Right atrium auricular region (tissue), 2 donors: ENCODE results near the gene PDGFC. TPM values are rescaled to one million over a fixed set of nuclear protein-coding genes. Genes with fewer than 3 reads are reported as not detected.

Experiments
- DNase-seq: peaks from one replicate; pipeline ENCODE4 v3.0.0-alpha.2; 2019; ENCODE audit warnings: low spot score
- H3K27ac ChIP-seq, 2 donors: fragments of 200-600 bp; sonication (generic); 1 replicate in 1 of 2; 2 replicates in 1 of 2; pipeline ENCODE4 v1.5.1; 2016 to 2019
- H3K27me3 ChIP-seq, 2 donors: fragments of 200-600 bp; sonication (generic); one replicate each; pipeline versions ENCODE4 v1.5.1 to v1.6.0; 2017 to 2019
- H3K36me3 ChIP-seq: fragments of 200-600 bp; sonication (generic); one replicate; pipeline ENCODE4 v1.5.1; 2016
- H3K4me1 ChIP-seq, 2 donors: fragments of 200-600 bp; sonication (generic); one replicate each; pipeline versions ENCODE4 v1.5.1 to v1.6.0; 2017 to 2019
- H3K4me3 ChIP-seq, 2 donors: fragments of 200-600 bp; sonication (generic); 1 replicate in 1 of 2; 2 replicates in 1 of 2; pipeline ENCODE4 v1.5.1; 2017 to 2019; ENCODE audit warnings: mild to moderate bottlenecking in 1 of 2, moderate library complexity in 1 of 2
- H3K9me3 ChIP-seq, 2 donors: fragments of 200-600 bp; sonication (generic); one replicate each; pipeline ENCODE4 v1.5.1; 2019
- total RNA-seq, 2 donors: library from RNA; depleted of rRNA; stranded (reverse); fragments of >200 nt; gene quantifications; one replicate each; pipeline ENCODE4 v1.1.0, GENCODE V29; 2016
- TF ChIP-seq, protein P1 (sequence below), 2 donors: fragments of 200-600 bp; sonication (generic); IDR thresholded peaks; one replicate each; pipeline ENCODE4 v1.5.1; 2019; ENCODE audit warnings: antibody characterized with exemption in 2 of 2

The PDGFC gene
- total RNA-seq, 2 donors from 2014 or later, result 17.0 to 17.1 TPM

- TF ChIP-seq, protein P1, sequence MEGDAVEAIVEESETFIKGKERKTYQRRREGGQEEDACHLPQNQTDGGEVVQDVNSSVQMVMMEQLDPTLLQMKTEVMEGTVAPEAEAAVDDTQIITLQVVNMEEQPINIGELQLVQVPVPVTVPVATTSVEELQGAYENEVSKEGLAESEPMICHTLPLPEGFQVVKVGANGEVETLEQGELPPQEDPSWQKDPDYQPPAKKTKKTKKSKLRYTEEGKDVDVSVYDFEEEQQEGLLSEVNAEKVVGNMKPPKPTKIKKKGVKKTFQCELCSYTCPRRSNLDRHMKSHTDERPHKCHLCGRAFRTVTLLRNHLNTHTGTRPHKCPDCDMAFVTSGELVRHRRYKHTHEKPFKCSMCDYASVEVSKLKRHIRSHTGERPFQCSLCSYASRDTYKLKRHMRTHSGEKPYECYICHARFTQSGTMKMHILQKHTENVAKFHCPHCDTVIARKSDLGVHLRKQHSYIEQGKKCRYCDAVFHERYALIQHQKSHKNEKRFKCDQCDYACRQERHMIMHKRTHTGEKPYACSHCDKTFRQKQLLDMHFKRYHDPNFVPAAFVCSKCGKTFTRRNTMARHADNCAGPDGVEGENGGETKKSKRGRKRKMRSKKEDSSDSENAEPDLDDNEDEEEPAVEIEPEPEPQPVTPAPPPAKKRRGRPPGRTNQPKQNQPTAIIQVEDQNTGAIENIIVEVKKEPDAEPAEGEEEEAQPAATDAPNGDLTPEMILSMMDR (IDR thresholded peaks at IDR 0.05), result no peak
- H3K36me3 ChIP-seq, result no peaks in the 10 kb centered on the region
- H3K27me3 ChIP-seq, result no peaks in the 10 kb centered on the region
- no peak overlapping the region for H3K27ac ChIP-seq
- H3K4me1 ChIP-seq, result no peaks in the 10 kb centered on the region
- DNase-seq, result no peak
- no peak overlapping the region for H3K4me3 ChIP-seq
- H3K9me3 ChIP-seq, result peaks cover 0 to 33% of the 10 kb centered on the region in 2 donors
Measured at GRCh38 chr4:156734965-156735895, 236.4 kb downstream of the PDGFC start.

DNA sequence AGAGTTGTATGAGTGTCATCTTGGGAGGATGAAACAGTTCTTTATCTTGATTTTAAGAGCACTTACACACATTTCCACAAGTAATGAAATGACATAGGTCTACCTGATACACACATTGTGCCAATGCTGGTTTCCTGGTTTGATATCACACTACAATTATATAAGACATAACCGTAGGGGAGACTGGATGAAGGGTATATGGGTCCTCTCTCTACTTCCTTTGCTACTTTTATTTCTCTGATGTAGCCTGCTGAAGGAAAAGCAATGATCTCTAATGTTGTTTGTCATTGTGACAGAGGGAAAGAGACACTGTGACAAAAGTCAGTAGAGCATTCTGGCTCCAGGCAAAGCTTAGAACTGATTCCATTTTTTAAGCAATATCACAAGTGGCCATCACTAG, 238.0 kb downstream of the PDGFC start:
- no peak for DNase-seq
- H3K4me3 ChIP-seq, result no peak overlapping the region
- peaks cover 0 to 33% of the 10 kb centered on the region in 2 donors for H3K9me3 ChIP-seq
- TF ChIP-seq, protein P1 (IDR thresholded peaks at IDR 0.05), result no peak
- H3K4me1 ChIP-seq, result no peaks in the 10 kb centered on the region
- H3K36me3 ChIP-seq, result no peaks in the 10 kb centered on the region
- H3K27ac ChIP-seq, result no peak overlapping the region
- no peaks in the 10 kb centered on the region for H3K27me3 ChIP-seq

DNA sequence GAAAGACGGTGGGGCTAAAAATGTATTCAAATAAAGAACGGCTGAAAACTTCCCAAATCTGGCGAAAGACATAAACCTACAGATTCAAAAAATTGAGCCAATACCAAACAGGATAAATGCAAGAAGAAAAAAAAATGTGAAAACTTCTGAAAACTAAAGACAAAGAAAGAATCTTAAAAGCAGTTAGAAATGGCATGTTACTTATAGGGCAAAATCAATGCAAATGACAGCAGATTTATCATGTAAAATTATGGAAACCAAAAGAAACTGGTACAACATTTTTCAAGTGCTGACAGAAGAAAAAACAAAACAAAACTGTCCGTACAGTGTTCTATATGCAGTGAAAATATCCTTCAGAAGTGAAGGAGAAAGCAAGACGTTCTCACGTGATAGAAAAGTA, 239.0 kb downstream of the PDGFC start:
- H3K9me3 ChIP-seq, result peaks cover 0 to 24% of the 10 kb centered on the region in 2 donors
- H3K4me1 ChIP-seq, result no peaks in the 10 kb centered on the region
- DNase-seq, result no peak
- no peaks in the 10 kb centered on the region for H3K36me3 ChIP-seq
- no peak overlapping the region for H3K27ac ChIP-seq
- no peaks in the 10 kb centered on the region for H3K27me3 ChIP-seq
- TF ChIP-seq, protein P1 (IDR thresholded peaks at IDR 0.05), result no peak
- H3K4me3 ChIP-seq, result no peak overlapping the region

DNA sequence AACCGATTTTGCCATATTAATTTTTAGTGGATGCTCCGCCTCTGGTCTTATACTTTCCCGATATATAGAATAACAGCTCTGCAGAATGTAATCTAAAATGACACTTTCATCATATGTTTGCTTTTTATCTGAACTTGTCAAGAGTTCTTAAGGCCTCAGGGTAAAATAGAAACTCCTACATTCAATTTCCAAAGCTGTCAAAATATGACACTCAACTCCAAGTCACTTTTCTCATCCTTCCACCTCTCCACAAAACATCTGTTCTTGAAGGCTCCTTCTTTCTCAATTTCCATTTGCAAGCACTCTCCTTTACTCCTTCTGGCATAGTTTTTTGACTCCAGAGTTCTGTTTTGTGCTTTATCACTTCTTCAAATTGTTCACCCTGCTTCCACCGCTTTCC, 242.2 kb downstream of the PDGFC start:
- TF ChIP-seq, protein P1 (IDR thresholded peaks at IDR 0.05), result no peak
- DNase-seq, result no peak
- Histone ChIP-seq H3K4me1 (no peaks in the 10 kb centered on the region), H3K27me3 (no peaks in the 10 kb centered on the region), H3K36me3 (no peaks in the 10 kb centered on the region), H3K9me3 (peaks cover 0 to 22% of the 10 kb centered on the region in 2 donors), H3K4me3 (no peak overlapping the region), H3K27ac (no peak overlapping the region)

DNA sequence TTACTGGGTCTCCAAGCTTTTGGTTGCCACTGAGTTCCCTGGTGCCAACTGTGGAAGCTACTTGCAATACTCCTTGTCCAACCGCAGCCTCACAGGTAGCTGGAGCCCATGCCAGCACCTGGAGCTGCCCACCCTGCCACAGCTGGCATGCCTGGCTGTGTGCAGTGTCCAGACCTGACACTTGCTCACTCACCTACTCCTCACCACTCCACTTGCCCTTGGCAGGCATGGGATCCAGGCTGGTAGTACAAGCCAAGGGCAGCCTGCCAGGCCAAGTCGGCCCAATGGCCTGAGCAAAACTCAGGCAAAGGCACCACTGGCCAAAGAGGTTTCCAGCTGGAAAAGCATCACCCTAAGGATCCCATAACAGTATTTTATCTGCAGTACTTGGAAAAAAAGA, 246.3 kb downstream of the PDGFC start:
- Histone ChIP-seq H3K4me1 (no peaks in the 10 kb centered on the region), H3K27me3 (no peaks in the 10 kb centered on the region), H3K9me3 (no peaks in the 10 kb centered on the region), H3K27ac (no peak overlapping the region), H3K36me3 (no peaks in the 10 kb centered on the region), H3K4me3 (no peak overlapping the region)
- DNase-seq, result no peak
- TF ChIP-seq, protein P1 (IDR thresholded peaks at IDR 0.05), result no peak
